DMS53 (cell line): ENCODE results near the gene FBXO17.

Experiments
- DNase-seq: peaks from one replicate; lab custom pipeline; 2025; lab: John Stamatoyannopoulos, UW

The FBXO17 gene

GRCh38 chr19:38891771-38892170 is 83.8 kb downstream of the FBXO17 start:
- no peak for DNase-seq
